GM21528 (cell line): ENCODE data around the gene PIM3.
A peak's percentile ranks its signal among the peaks of the same experiment; 100 is the strongest.

Source experiments
- ATAC-seq: cut with Tn5 transposase; IDR thresholded peaks from one replicate; pipeline ENCODE4 v1.9.1; 2021; ENCODE audit warnings: mild to moderate bottlenecking, moderate library complexity; ENCODE audit not compliant: unreplicated experiment, low FRiP score

PIM3 gene

DNA sequence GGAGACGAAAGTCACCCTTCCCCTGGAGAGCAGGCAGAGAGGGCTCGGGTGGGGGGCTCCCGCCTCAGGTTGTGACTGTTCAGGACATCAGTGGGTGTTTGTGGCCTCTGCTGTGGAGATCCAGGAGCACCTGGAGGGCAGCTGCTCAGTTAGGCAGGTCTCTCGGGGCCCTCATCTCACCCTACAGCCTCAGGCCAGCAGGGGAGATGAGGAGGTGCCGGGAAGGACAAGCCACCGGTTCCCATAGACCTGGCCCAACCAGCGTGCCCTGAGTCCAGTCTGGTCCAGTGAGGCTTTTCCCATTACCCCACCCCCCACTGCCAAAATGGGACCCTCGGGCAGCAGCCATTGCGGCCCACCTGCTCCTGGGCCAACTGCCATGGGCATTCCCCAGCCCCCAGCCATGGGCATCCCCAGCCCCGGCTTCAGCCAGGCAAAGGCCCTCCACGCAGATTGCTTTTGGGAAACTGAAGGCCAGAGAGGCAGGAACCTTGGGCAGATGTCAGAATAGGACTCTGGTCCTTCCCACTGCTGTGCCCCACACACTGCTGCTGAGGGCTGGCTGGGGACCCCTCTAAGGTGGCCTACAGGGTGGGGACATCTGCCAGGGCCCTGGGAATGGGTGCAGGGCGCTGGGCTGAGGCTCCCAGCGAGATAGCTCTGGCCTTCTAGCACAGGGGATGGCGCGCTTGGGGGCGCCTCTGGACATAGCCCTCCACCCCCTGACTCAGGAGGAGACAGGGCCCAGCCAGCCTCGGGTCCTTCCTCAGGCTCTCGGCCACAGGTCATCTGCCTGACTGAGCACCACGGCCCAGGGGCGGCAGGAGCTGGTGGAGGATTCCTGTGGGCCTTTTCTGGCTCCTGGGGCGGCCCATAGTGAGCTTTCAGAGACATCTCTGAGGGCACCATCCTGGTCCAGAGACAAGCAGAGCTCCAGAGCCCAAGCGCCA is 4.8 kb downstream of the PIM3 start:
- no peak for ATAC-seq

DNA sequence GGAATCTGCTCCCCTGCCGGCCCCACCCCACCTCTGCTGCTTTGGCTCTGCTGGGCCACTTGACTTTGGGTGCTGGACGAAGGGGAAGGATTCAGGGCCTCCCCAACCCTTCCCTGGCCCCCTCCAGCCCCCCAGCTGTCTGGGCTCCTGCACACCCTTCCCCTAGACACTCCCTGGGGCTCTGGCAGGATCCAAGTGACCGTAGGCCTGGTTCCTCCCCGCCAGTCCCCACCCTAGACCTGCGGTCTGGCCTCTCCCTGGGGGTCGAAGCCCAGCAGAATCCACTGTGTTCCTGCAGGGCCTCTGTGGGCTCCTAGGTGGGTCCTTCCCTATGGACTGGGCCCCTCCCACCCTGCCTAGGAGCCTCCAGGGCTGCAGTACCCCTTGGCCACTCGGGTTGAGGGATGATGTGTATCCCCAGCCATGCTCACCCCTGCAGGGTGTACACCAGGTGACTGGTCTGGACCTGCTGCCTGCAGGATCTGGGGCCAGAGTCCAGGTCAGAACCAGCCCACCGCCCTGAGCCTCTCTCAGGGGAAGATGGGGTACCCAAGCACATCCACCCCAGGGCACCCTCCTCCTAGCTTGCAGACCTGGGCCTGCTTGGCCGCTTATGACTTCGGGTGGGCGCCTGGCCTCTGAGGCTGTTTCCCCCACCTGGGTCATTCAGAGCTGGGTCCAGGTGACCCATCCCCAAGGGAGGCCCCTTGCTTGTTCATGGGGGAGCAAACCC is 5.6 kb downstream of the PIM3 start:
- ATAC-seq, result no peak

DNA sequence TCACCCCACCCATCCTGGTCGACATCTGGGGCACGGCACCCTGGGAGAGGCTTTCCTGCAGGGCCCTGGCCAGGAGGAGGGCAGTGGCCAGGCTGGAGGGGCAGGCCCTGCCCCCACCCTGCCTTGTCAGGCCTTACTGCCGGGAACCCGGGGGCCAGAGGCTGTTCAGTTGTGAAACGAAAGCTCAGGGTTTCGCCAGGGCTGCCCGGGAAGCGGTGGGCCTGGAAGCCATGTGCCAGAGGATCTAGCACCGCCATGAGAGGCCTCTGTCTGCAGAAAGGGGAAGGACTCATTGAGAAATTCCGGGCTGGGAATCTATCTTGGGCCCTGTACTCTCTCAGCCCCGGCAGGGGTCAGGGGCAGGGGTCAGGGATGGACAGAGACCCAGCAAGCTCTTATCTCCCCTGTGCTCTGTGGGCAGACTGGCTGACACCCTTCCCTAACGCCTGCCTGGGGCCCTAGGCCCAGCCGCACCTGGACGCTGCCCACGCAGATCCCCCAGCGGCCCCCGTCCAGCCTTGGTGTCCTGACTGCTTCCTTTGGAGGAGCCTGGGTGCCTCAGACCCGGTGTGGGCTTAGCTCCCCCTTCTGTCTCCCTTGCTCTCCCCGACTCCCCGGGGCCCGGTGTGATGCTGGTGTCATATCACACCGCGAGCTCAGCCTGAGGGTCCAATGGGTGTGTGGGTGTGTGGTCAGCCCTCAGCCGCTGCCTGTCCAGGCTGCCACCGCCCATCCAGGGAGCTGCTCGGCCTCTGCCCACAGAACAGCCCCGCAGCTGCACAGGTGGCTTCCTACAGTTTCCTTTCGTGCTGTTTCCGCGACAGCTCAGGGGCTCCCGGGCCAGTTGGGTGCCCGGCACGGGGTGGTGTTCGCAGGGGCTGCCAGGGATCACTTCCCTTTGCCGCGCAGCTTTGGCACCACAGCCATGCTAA is 6.5 kb downstream of the PIM3 start:
- no peak for ATAC-seq

- ATAC-seq, result no peak
Observed at GRCh38 chr22:49967706-49968208, 7.2 kb downstream of the PIM3 start.

DNA sequence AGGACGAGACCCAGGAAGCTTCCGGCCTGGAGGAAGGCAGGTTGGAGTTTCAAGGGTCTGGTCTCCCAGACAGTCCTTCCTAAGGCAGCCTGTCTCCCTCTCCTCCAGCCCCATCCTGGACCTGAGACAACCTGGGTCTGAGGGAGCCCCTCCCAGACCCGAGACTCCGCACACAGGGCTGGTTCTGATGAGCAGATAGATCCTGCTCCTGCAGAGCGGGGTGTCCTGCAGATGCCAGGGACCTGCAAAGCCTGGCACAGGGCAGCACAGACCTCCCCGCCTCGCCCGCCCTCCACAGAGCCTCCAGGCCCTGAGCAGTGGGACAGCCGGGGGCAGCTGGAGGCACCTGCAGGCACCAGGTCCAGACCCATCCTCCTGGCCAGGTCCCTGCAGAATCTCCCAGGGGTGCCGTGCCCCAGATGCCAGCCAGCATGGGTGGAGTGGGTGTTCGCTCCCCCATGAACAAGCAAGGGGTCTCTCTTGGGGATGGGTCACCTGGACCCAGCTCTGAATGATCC is 7.8 kb downstream of the PIM3 start:
- ATAC-seq, result no peak

DNA sequence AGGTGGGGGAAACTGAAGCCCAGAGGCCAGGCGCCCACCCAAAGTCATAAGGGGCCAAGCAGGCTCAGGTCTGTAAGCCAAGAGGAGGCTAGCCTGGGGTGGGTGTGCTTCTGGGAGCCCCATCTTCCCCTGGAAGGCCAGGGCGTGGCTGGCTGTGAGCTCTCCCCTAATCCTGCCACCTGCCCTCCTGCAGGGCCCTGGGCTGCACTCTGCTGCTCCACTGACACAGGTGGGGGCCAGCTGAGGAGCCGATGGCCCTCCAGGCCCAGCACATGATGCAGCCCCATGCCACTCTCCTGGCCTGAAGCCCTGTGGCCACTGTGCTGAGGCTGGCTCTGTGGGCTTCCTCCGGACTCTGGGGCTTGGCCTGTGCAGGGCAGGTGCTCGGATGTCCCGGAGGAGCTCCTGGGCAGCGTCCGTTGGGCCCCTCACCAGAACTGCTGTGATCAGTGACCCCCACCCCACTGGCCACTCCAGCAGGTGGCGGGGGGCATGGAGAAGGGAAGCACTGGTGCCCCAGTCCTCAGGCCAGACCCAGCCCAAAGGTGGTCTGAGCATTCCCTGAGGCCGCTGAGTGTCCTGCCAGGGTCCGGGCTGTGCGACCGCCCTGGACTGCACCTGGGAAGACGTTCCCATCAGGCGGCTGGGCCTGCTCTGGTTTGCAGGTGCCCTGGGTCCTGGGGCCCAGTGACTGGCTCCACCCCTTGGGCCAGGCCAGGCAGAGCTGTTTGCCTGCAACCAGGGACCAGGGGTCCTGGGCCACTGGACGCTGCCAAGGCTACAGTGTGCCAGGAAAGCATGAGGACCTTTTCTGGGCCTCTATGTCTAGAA is 8.5 kb downstream of the PIM3 start:
- no peak for ATAC-seq

- no peak for ATAC-seq
Observed at GRCh38 chr22:49969751-49970527, 9.4 kb downstream of the PIM3 start.

DNA sequence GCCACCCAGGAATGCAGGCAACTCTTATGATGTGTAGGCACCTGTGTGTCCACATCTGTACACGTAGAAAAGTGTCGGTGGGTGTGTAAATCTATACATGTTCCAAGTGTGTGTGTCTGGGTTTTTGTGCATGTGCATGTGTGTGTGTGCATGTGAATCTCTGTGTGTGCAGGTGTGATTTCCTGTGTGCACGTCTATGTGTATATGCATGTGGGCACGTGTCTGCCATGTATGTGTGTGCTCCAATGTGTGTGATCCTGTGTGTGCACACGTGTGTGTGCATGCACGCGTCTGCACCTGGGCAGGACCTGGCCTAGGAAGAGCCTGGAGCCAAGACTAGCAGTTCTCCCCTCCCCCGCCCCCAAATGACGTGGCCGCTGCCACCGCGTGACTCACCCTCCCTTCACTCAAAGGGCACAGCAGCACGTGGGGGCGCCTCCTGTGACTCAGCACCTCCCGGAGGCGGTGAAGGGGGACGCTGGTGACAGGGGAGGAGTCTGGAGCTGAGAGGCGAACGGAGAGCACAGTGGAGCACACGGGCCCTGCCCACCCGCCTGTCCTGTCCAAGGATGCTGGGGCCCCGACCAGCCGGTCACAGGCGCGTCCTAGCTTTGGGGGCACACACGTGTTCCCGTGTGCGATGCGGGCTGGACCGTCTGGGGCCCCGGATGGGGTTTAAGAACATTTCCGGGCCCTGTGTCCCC is 10.1 kb downstream of the PIM3 start:
- peak; percentile 49 for ATAC-seq

DNA sequence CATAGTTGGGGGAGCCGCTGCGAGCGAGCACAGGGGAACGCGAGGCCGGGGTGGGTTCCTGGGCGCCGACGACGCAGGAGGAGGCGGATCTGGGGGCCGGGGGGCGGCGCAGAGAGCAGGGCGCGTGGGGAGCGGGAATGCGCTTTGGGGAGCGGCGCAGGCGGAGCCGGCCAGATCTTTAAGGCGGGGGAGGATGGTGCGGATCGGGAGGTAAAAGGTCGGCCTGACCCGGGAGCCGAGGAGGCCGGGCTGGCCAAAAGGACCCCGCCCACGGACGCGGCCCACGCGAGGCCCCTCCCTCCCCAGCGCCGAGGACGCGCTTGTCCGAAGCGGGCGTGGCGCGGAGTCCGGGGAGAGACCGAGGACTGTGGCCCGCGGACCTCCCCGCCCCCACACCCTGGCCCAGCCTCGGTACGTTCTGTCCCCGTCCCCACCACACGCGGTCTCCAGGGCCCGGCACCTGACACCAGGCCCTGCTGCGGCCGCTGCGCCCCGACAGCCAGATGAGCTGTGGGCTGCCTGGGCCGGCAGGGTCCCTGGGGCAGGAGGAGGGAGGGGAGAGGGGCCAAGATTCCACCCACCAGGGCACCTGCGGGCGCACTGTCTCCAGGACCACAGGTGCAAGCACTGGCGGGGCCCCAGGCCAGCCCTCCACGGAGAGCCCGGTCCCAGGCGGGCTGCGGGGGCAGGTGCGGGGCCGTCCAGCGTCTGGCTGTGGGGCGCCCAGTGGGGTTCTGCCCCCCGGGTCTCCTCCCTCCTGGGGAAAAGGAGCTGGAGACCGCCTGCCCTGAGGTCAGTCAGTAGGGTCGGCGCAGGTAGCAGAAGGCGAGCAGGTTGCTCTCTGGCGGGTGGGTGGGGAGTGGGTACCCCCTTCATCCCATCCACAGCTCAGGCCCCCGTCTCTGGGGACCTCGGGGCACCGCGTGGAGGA is 10.9 kb downstream of the PIM3 start:
- peak; percentile 24 for ATAC-seq

- ATAC-seq, result no peak
Observed at GRCh38 chr22:49972163-49973017, 11.8 kb downstream of the PIM3 start.

DNA sequence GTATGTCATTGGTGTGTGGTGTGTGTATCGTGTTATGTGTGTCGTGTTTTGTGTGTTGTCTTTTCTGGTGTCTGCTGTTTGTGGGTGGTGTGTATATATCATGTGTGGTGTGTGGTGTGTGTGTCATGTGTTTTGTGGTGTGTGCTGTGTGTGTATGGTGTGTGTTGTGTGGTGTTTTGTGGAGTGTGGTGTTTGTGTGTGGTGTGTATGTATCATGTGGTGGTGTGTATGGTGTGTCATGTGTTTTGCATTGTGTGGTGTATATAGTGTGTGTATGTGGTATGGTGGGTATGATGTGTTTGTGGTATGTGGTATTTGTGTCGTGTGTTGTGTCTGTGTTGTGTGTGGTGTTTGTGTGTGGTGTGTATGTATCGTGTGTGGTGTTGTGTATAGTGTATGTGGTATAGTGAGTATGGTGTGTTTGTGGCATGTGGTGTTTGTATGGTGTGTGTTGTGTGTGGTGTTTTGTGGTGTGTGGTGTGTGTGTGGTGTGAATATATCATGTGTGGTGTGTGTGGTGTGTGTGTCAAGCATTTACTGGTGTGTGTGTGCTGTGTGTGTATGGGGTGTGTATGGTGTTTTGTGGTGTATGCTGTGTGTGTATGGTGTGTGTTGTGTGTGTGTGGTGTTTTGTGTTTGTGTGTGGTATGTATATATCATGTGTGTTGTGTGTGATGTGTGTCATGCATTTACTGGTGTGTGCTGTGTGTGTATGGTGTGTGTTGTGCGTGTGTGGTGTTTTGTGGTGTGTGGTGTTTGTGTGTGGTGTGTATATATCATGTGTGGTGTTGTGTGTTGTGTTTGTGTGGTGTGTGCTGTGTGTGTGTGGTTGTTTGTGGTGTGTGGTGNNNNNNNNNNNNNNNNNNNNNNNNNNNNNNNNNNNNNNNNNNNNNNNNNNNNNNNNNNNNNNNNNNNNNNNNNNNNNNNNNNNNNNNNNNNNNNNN is 12.7 kb downstream of the PIM3 start:
- no peak for ATAC-seq

GRCh38 chr22:49975543-49976389 is 15.2 kb downstream of the PIM3 start:
- no peak for ATAC-seq

GRCh38 chr22:49976439-49977175 is 16.0 kb downstream of the PIM3 start:
- no peak for ATAC-seq
